ENCODE data around the gene TNFRSF14. TPM values are rescaled to one million over a fixed set of nuclear protein-coding genes. Genes with fewer than 3 reads are reported as not detected.
A peak's percentile ranks its signal among the peaks of the same experiment; 100 is the strongest.

TNFRSF14 gene
- total and polyA plus RNA-seq, 2 experiments from 2014 or later: not detected

GRCh38 chr1:2544093-2544874 lies 11.9 kb upstream of the TNFRSF14 start:
- peak overlapping the region; percentile 34; the same call in 1 of the 2 replicates for H3K4me3 ChIP-seq
- no peak for ATAC-seq
- Mint-ChIP-seq H3K9me3 (no peaks in the 10 kb centered on the region), H3K27me3 (ENCODE audit: insufficient read depth, low read depth, poor library complexity) (peaks cover 20% of the 10 kb centered on the region), H3K27ac (no peak overlapping the region), H3K4me3 (no peak overlapping the region), H3K36me3 (ENCODE audit: low read depth) (no peaks in the 10 kb centered on the region), H3K4me1 (peaks cover 5% of the 10 kb centered on the region; the same call in 1 of the 3 replicates)
- H3K36me3 ChIP-seq (ENCODE audit: insufficient read depth): no peaks in the 10 kb centered on the region
- peaks cover 7% of the 10 kb centered on the region; the same call in 1 of the 2 replicates for H3F3A ChIP-seq (replicated peaks; ENCODE audit: low read depth)
- no peak overlapping the region for H3K27ac ChIP-seq (ENCODE audit: low read depth)
- TF ChIP-seq EZH2phosphoT487 (IDR thresholded peaks at IDR 0.05; ENCODE audit: unreplicated experiment) (no peak), JUNB (IDR thresholded peaks at IDR 0.05; ENCODE audit: unreplicated experiment) (no peak), STAT1 (IDR thresholded peaks at IDR 0.05; ENCODE audit: unreplicated experiment) (no peak), POLR2AphosphoS5 (IDR thresholded peaks at IDR 0.05; ENCODE audit: low read depth) (no peak), CTCF (conservative IDR thresholded peaks at IDR 0.05; ENCODE audit: low read depth in 2 of 2) (no peak), NANOG (IDR thresholded peaks at IDR 0.05; ENCODE audit: borderline replicate concordance) (no peak), ZNF114 (CRISPR knock-in tag; IDR thresholded peaks at IDR 0.05) (no peak), REST (IDR thresholded peaks at IDR 0.05; ENCODE audit: unreplicated experiment) (no peak), ZNF331 (CRISPR knock-in tag; IDR thresholded peaks at IDR 0.05; ENCODE audit: low read depth) (no peak), ZNF462 (CRISPR knock-in tag; IDR thresholded peaks at IDR 0.05) (no peak), CREB1 (CRISPR knock-in tag; IDR thresholded peaks at IDR 0.05; ENCODE audit: low read depth) (no peak), EZH2 (IDR thresholded peaks at IDR 0.05; ENCODE audit: low read depth, unreplicated experiment) (no peak)
- TF ChIP-seq, protein P1, sequence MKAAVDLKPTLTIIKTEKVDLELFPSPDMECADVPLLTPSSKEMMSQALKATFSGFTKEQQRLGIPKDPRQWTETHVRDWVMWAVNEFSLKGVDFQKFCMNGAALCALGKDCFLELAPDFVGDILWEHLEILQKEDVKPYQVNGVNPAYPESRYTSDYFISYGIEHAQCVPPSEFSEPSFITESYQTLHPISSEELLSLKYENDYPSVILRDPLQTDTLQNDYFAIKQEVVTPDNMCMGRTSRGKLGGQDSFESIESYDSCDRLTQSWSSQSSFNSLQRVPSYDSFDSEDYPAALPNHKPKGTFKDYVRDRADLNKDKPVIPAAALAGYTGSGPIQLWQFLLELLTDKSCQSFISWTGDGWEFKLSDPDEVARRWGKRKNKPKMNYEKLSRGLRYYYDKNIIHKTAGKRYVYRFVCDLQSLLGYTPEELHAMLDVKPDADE (IDR thresholded peaks at IDR 0.05): no peak
- H3K4me1 ChIP-seq (ENCODE audit: insufficient read depth): peaks cover 16% of the 10 kb centered on the region; the same call in 1 of the 2 replicates
- no peaks in the 10 kb centered on the region for H3K79me2 ChIP-seq (replicated peaks; ENCODE audit: insufficient read depth)
- H3K27me3 ChIP-seq (ENCODE audit: insufficient read depth): peaks cover 12% of the 10 kb centered on the region; the same call in 1 of the 2 replicates
- DNase-seq (ENCODE audit: low spot score): no peak
- peak overlapping the region; percentile 65; the same call in 1 of the 2 replicates for H3K4me2 ChIP-seq
- H3K9me2 ChIP-seq (ENCODE audit: insufficient read depth): no peaks in the 10 kb centered on the region
- no peaks in the 10 kb centered on the region for H4K20me1 ChIP-seq (replicated peaks; ENCODE audit: insufficient read depth)
- H2AFZ ChIP-seq: no peak overlapping the region
